Lung (tissue), 12 donors: Measurements from ENCODE around the gene SLC35E2B. TPM values are rescaled to one million over a fixed set of nuclear protein-coding genes. Genes with fewer than 3 reads are reported as not detected.

Source experiments
- ATAC-seq: fragments of 200-7000 bp; cut with Tn5 transposase; one replicate; pipeline ENCODE4 v1.9.1; 2020; ENCODE audit warnings: moderate number of reproducible peaks; ENCODE audit not compliant: insufficient read depth, low FRiP score
- DNase-seq, 3 donors: peaks; one replicate each; pipeline ENCODE4 v3.0.0-alpha.2; 2013 to 2017
- H3K27ac ChIP-seq, 2 donors: one replicate each; pipeline ENCODE4 v1.5.1; 2013; ENCODE audit warnings: mild to moderate bottlenecking in 2 of 2, moderate library complexity in 2 of 2, control low read depth in 1 of 2, inconsistent platforms in 1 of 2, low read depth in 1 of 2, low read length in 1 of 2
- H3K27me3 ChIP-seq, 3 donors: one replicate each; pipeline ENCODE4 v1.5.1; 2013; ENCODE audit warnings: low read length in 2 of 3; ENCODE audit not compliant: control insufficient read depth in 3 of 3, insufficient read depth in 3 of 3
- H3K36me3 ChIP-seq, 4 donors: one replicate each; pipeline ENCODE4 v1.5.1; 2013; ENCODE audit warnings: low read length in 4 of 4, mild to moderate bottlenecking in 1 of 4, moderate library complexity in 1 of 4; ENCODE audit not compliant: control insufficient read depth in 4 of 4, insufficient read depth in 4 of 4
- H3K4me1 ChIP-seq, 5 donors: one replicate each; pipeline ENCODE4 v1.5.1; 2013; ENCODE audit warnings: low read length in 5 of 5, mild to moderate bottlenecking in 2 of 5, moderate library complexity in 1 of 5; ENCODE audit not compliant: control insufficient read depth in 5 of 5, insufficient read depth in 5 of 5
- H3K4me3 ChIP-seq: one replicate; pipeline ENCODE4 v1.5.1; 2013; ENCODE audit warnings: mild to moderate bottlenecking, control low read depth, moderate library complexity
- H3K9ac ChIP-seq, 2 donors: one replicate each; pipeline ENCODE4 v1.5.1; 2013; ENCODE audit warnings: low read length in 2 of 2, control low read depth in 1 of 2; ENCODE audit not compliant: insufficient read depth in 1 of 2
- H3K9me3 ChIP-seq, 4 donors: one replicate each; pipeline ENCODE4 v1.5.1; 2013; ENCODE audit warnings: low read length in 3 of 4, mild to moderate bottlenecking in 1 of 4, moderate library complexity in 1 of 4; ENCODE audit not compliant: control insufficient read depth in 4 of 4, insufficient read depth in 3 of 4
- CTCF ChIP-seq: IDR thresholded peaks from 2 replicates; pipeline ENCODE4 v1.5.1; 2012; ENCODE audit warnings: mild to moderate bottlenecking; ENCODE audit errors: control extremely low read depth, extremely low read depth
- WGBS, 2 donors: extraction: QIAGEN DNeasy Blood & Tissue Kit; methylation state at CpG; one replicate each; pipeline ENCODE4 v1.1.7; 2013; 5-methylcytosine and 5-hydroxymethylcytosine counted together
- polyA plus RNA-seq, 2 donors: library from polyadenylated mRNA; stranded (reverse); fragments of 200-250 nt; gene quantifications; one replicate each; pipeline ENCODE4 v1.2.1, GENCODE V29; 2013
- total RNA-seq, 2 donors: library from RNA; depleted of rRNA in 1 of 2; stranded (reverse); fragments of >200 nt in 1 of 2; gene quantifications; one replicate each; pipeline ENCODE4 v1.2.1, GENCODE V29; 2014 to 2021
- donor health status: control.
- donor health status: control.
- donor health status: Bipolar disorder and iron deficiency.
- donor health status: healthy.
- donor health status: DM: yes; HTN: yes; CAD: no.

SLC35E2B gene
- total and polyA plus RNA-seq, 4 donors, result 19.1 to 45.9 (median 30.9) TPM

DNA sequence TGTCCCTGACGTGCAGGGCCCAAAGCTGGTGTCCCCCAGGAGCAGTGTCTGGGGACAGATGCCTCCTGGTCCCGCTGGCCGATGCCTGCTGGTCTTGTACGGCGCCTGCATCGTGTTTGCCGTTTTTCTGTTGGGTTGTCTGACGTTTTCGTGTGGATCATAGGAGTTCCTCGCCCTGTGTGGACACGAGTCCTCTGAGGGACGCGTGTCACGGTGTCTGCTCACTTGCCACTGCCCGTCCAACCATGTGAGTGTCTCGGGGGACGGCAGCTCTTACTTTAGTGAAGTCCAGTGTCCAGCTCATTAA lies 69.9 kb downstream of the SLC35E2B start:
- no peak for ATAC-seq
- TF ChIP-seq CTCF, result no peak
- H3K27me3 ChIP-seq, result no peaks in the 10 kb centered on the region
- H3K4me3 ChIP-seq, result no peak overlapping the region
- DNase-seq, result no peak
- H3K9me3 ChIP-seq, result no peaks in the 10 kb centered on the region
- 93 to 96% methylated on average over 17 of the region's 17 CpGs for WGBS, 2 donors
- H3K27ac ChIP-seq, result no peak overlapping the region
- peaks cover 0 to 9% (median 0%) of the 10 kb centered on the region in 5 donors for H3K4me1 ChIP-seq
- no peak overlapping the region for H3K9ac ChIP-seq
- peaks cover 0 to 23% (median 13%) of the 10 kb centered on the region in 4 donors for H3K36me3 ChIP-seq

DNA sequence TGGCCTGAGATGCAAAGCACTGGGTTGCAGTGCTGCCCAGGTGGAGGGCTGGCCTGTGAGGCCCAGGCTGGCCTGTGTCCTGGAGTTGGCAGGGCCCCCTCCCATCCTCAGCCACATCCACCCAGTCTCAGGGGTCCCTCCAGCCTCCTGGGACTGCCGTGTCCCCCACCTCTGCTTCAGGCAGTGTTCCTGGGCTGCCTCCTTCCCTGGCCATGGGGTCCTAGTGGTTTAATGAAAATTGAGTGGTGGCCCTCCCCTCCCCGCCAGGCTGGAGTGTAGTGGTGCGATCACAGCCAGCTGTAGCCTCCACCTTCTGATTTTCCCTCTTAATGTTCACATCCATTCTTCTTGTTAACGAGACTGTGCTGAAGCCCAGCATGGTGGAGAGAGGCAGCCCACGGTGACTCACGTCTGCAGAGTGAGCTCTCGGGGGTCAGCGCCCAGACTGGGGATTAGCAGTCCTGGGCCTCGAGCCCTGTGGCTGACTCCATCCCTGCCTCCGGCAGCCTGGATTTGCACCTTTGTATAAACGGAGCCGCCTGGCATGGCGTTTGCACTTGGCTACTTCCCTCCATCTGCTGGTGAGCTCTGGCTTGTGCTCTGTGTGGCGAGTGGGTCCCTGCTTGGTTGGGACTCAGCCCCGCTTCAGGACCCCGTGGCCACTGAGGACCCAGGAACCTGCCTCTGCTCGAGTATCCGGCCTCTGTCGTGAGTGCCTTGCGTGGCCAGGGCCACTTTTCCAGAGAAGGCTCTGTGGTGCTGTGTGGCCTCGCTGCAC lies 70.4 kb downstream of the SLC35E2B start:
- H3K36me3 ChIP-seq, result peaks cover 0 to 21% (median 14%) of the 10 kb centered on the region in 4 donors
- TF ChIP-seq CTCF, result no peak
- H3K27me3 ChIP-seq, result no peaks in the 10 kb centered on the region
- H3K9me3 ChIP-seq, result no peaks in the 10 kb centered on the region
- H3K4me1 ChIP-seq, result peaks cover 0 to 11% (median 0%) of the 10 kb centered on the region in 5 donors
- H3K27ac ChIP-seq, result no peak overlapping the region
- H3K4me3 ChIP-seq, result no peak overlapping the region
- no peak overlapping the region for H3K9ac ChIP-seq
- whole genome bisulfite sequencing, 2 donors, result 87 to 94% methylated on average over 21 of the region's 21 CpGs
- no peak for DNase-seq
- ATAC-seq, result no peak

DNA sequence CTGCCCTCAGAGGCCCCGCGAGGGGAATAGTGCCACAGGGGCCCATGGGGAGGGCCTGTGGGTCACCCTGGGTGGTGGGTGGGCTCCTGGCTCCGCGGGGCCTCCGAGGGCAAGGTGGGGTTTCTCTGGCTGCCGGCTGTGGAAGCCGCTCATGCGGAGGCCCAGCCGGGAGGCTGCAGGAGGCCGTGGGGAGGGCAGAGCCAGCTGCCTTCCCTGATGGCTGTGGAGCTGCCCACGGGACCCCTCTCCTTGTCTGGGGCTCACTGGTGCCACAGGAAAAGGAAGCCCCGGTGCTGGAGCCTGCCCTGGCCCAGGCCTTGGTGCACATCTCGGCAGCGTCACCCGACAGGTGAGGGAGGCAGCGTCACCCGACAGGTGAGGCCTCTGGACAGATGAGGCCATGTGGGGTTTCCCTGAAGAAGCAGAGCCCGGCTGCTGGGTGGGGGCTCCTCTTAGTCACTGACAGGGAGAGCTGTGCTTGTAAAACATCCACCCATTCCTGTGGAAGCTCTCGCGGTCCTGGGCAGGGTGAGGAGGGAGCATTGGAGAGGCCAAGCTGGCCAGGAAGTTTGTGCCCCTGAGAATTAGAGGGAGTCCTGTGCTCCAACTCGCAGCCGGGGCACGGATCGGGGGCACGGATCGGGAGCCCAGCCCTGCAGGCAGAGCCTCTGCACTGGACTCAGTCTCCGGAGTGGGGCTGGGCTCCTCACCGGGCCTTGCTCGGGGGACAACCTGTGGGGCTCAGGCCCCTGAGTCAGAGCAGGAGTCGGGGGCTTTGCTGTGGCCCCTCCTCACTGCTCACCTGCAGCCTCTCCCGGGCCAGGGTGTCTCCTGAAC lies 71.2 kb downstream of the SLC35E2B start:
- TF ChIP-seq CTCF, result no peak
- H3K9me3 ChIP-seq, result no peaks in the 10 kb centered on the region
- no peak overlapping the region for H3K27ac ChIP-seq
- peaks cover 0 to 20% (median 7%) of the 10 kb centered on the region in 5 donors for H3K4me1 ChIP-seq
- whole genome bisulfite sequencing, 2 donors, result 91 to 92% methylated on average over 28 to 31 of the region's 31 CpGs
- DNase-seq (no peak), ATAC-seq (no peak)
- peaks cover 0 to 15% (median 13%) of the 10 kb centered on the region in 4 donors for H3K36me3 ChIP-seq
- H3K27me3 ChIP-seq, result no peaks in the 10 kb centered on the region
- H3K9ac ChIP-seq, result no peak overlapping the region
- no peak overlapping the region for H3K4me3 ChIP-seq
